K562 treated with DMSO at 1 percent for 4 hours (cell line): ENCODE data around the gene PCGF5. TPM values are rescaled to one million over a fixed set of nuclear protein-coding genes. Genes with fewer than 3 reads are reported as not detected.

Experiments used
- total RNA-seq: library from RNA; unstranded; fragments of 300-600 nt; gene quantifications from 2 replicates; pipeline ENCODE4 v1.2.3, GENCODE V29; 2022; ENCODE audit not compliant: insufficient read depth

PCGF5 gene
- total RNA-seq = 19.2 and 19.5 TPM in 2 replicates

GRCh38 chr10:91220194-91220953 lies at the start of gene PCGF5:
TSS of gene PCGF5 (plus strand) at chr10:91220663. CDS start at chr10:91222872, 2,209 bp downstream.

Other genes starting within 250 kb of the PCGF5 start
- gene HECTD2, start 189.7 kb downstream of the PCGF5 start, total RNA-seq = 2.3 and 2.4 TPM in 2 replicates